H1 (cell line): ENCODE results near the gene ASF1A. TPM values are rescaled to one million over a fixed set of nuclear protein-coding genes. Genes with fewer than 3 reads are reported as not detected.

Experiments
- CTCF ChIA-PET: fragments of 300-600 bp; sonication (Branson Sonifier 250); formaldehyde crosslinking; loops from one replicate; lab custom pipeline; 2021; ENCODE audit not compliant: partially characterized antibody; lab: Charles Lee
- POLR2A ChIA-PET: fragments of 300-600 bp; sonication (Branson Sonifier 250); formaldehyde crosslinking; loops from one replicate; lab custom pipeline; 2021; ENCODE audit warnings: inconsistent platforms; ENCODE audit not compliant: partially characterized antibody; lab: Charles Lee
- DNase-seq, 2 experiments: peaks; one replicate each; pipeline versions ENCODE4 v3.0.0 to v3.0.0-alpha.2; 2010 to 2022; ENCODE audit warnings: low spot score in 2 of 2, low read depth in 1 of 2, mixed read lengths in 1 of 2
- FAIRE-seq: peaks from 2 replicates; lab custom pipeline; 2011; peaks lifted over from hg19 to GRCh38; lab: Jason Lieb, UNC
- H2AFZ ChIP-seq: 2 replicates; pipeline ENCODE4 v1.8.1; 2012; ENCODE audit warnings: low read length, inconsistent platforms
- H2AK5ac ChIP-seq: 2 replicates; pipeline ENCODE4 v1.6.1; 2013; ENCODE audit warnings: low read depth, low read length
- H2BK120ac ChIP-seq: replicated peaks from 2 replicates; pipeline ENCODE3; 2013; ENCODE audit warnings: low read depth, low read length, inconsistent platforms
- H2BK12ac ChIP-seq: 2 replicates; pipeline ENCODE4 v1.6.1; 2013; ENCODE audit warnings: low read depth, low read length
- H2BK15ac ChIP-seq: 2 replicates; pipeline ENCODE4 v1.6.1; 2013; ENCODE audit warnings: low read length
- H2BK20ac ChIP-seq: 2 replicates; pipeline ENCODE4 v1.6.1; 2013; ENCODE audit warnings: low read length
- H2BK5ac ChIP-seq: 2 replicates; pipeline ENCODE4 v1.6.1; 2013; ENCODE audit warnings: low read depth, low read length
- H3K14ac ChIP-seq: 2 replicates; pipeline ENCODE4 v1.6.1; 2013; ENCODE audit warnings: inconsistent platforms; ENCODE audit not compliant: insufficient read length
- H3K18ac ChIP-seq: 2 replicates; pipeline ENCODE4 v1.6.1; 2013; ENCODE audit warnings: low read length; ENCODE audit errors: extremely low read depth
- H3K23ac ChIP-seq: 2 replicates; pipeline ENCODE4 v1.6.1; 2013; ENCODE audit warnings: inconsistent platforms; ENCODE audit not compliant: insufficient read length
- H3K23me2 ChIP-seq: 2 replicates; pipeline ENCODE4 v1.6.1; 2013; ENCODE audit warnings: low read depth, low read length
- H3K27ac ChIP-seq: 2 replicates; pipeline ENCODE4 v1.6.1; 2011; ENCODE audit warnings: low read depth, low read length, inconsistent platforms
- H3K27me3 ChIP-seq, 4 experiments: replicated peaks in 1 of 4; 1 replicate in 1 of 4; 2 replicates in 3 of 4; pipeline versions ENCODE4 v1.6.1 to v1.8.1; 2011 to 2013; ENCODE audit warnings: low read length in 3 of 4, mild to moderate bottlenecking in 3 of 4, inconsistent platforms in 2 of 4, mixed read lengths in 2 of 4, moderate library complexity in 1 of 4; ENCODE audit not compliant: control insufficient read depth in 3 of 4, insufficient read depth in 3 of 4; ENCODE audit errors: extremely low read depth in 1 of 4
- H3K36me3 ChIP-seq, 4 experiments: 2 replicates each; pipeline versions ENCODE4 v1.6.1 to v1.8.1; 2011 to 2013; ENCODE audit warnings: mild to moderate bottlenecking in 4 of 4, low read length in 3 of 4, moderate library complexity in 2 of 4, control low read depth in 1 of 4, inconsistent platforms in 1 of 4; ENCODE audit not compliant: insufficient read depth in 4 of 4, control insufficient read depth in 2 of 4
- H3K4ac ChIP-seq: replicated peaks from 2 replicates; pipeline ENCODE3; 2013; ENCODE audit warnings: low read length, low read depth, mixed read lengths, inconsistent platforms; ENCODE audit not compliant: insufficient read length
- H3K4me1 ChIP-seq, 4 experiments: replicated peaks in 1 of 4; 1 replicate in 1 of 4; 2 replicates in 3 of 4; pipeline versions ENCODE4 v1.6.1 to v1.8.1; 2011 to 2013; ENCODE audit warnings: low read length in 3 of 4, inconsistent platforms in 2 of 4, mixed read lengths in 1 of 4; ENCODE audit not compliant: insufficient read depth in 4 of 4, control insufficient read depth in 3 of 4
- H3K4me2 ChIP-seq, 2 experiments: 2 replicates each; pipeline versions ENCODE4 v1.6.1 to v1.8.1; 2011 to 2013; ENCODE audit warnings: low read depth in 2 of 2, low read length in 2 of 2, control low read depth in 1 of 2, inconsistent platforms in 1 of 2, mild to moderate bottlenecking in 1 of 2; ENCODE audit not compliant: insufficient read depth in 1 of 2
- H3K4me3 ChIP-seq, 4 experiments: fragments of 200-600, 300-600 bp in 1 of 4; sonication (generic), shearing (Covaris generic), sonication (Bioruptor Twin) in 1 of 4; 2 replicates each; pipeline versions ENCODE4 v1.5.1 to v1.8.1; 2011 to 2016; ENCODE audit warnings: low read length in 4 of 4, low read depth in 3 of 4, control low read depth in 2 of 4, inconsistent platforms in 2 of 4, mild to moderate bottlenecking in 2 of 4, mixed read lengths in 1 of 4, moderate library complexity in 1 of 4; ENCODE audit not compliant: insufficient read depth in 2 of 4; ENCODE audit errors: extremely low read depth in 1 of 4
- H3K56ac ChIP-seq: replicated peaks from 2 replicates; pipeline ENCODE3; 2013; ENCODE audit warnings: low read depth, mild to moderate bottlenecking, mixed read lengths, low read length, inconsistent platforms; ENCODE audit not compliant: insufficient read length
- H3K79me1 ChIP-seq: 2 replicates; pipeline ENCODE4 v1.6.1; 2013; ENCODE audit warnings: low read depth, low read length, control low read depth
- H3K79me2 ChIP-seq, 2 experiments: 2 replicates each; pipeline versions ENCODE4 v1.6.1 to v1.8.1; 2012 to 2013; ENCODE audit warnings: low read length in 2 of 2, mild to moderate bottlenecking in 2 of 2, inconsistent platforms in 1 of 2; ENCODE audit not compliant: insufficient read depth in 2 of 2, control insufficient read depth in 1 of 2
- H3K9ac ChIP-seq, 4 experiments: replicated peaks in 1 of 4; 1 replicate in 1 of 4; 2 replicates in 3 of 4; pipeline versions ENCODE4 v1.6.1 to v1.8.1; 2011 to 2013; ENCODE audit warnings: low read depth in 3 of 4, low read length in 3 of 4, control low read depth in 2 of 4, mild to moderate bottlenecking in 2 of 4, moderate library complexity in 2 of 4, inconsistent platforms in 1 of 4; ENCODE audit errors: extremely low read depth in 1 of 4
- H3K9me3 ChIP-seq, 2 experiments: 2 replicates each; pipeline versions ENCODE4 v1.6.1 to v1.8.1; 2012 to 2013; ENCODE audit warnings: mild to moderate bottlenecking in 2 of 2, moderate library complexity in 2 of 2, control low read depth in 1 of 2, inconsistent platforms in 1 of 2, low read depth in 1 of 2, low read length in 1 of 2, mixed read lengths in 1 of 2; ENCODE audit not compliant: insufficient read depth in 2 of 2
- H4K20me1 ChIP-seq, 2 experiments: replicated peaks in 1 of 2; 2 replicates each; pipeline versions ENCODE3 to v1.8.1; 2011 to 2013; ENCODE audit warnings: inconsistent platforms in 2 of 2, low read length in 2 of 2, mild to moderate bottlenecking in 1 of 2; ENCODE audit not compliant: insufficient read depth in 2 of 2, control insufficient read depth in 1 of 2
- H4K5ac ChIP-seq: 2 replicates; pipeline ENCODE4 v1.6.1; 2013; ENCODE audit warnings: low read length, low read depth, mixed read lengths, inconsistent platforms; ENCODE audit not compliant: insufficient read length
- H4K8ac ChIP-seq: 2 replicates; pipeline ENCODE4 v1.8.0; 2013; ENCODE audit warnings: mild to moderate bottlenecking, moderate library complexity, low read length, inconsistent platforms; ENCODE audit not compliant: insufficient read depth; ENCODE audit errors: extremely low read depth
- H4K91ac ChIP-seq: replicated peaks from 2 replicates; pipeline ENCODE3; 2013; ENCODE audit warnings: low read length, mixed read lengths, inconsistent platforms; ENCODE audit not compliant: insufficient read length
- CBX5 ChIP-seq: fragments of 300-800, 300-1000 bp; sonication (generic); IDR thresholded peaks from 2 replicates; pipeline ENCODE4 v1.7.1; 2016; ENCODE audit warnings: antibody characterized with exemption, low read length, low read depth
- CHD1 ChIP-seq: IDR thresholded peaks from 2 replicates; pipeline ENCODE4 v1.6.1; 2012; ENCODE audit warnings: low read depth, low read length, improper control_type of control experiment
- HDAC2 ChIP-seq, 2 experiments: fragments of 300-600 bp in 1 of 2; sonication (generic) in 1 of 2; IDR thresholded peaks; 2 replicates each; pipeline ENCODE4 v1.6.1; 2011 to 2012; ENCODE audit warnings: low read depth in 2 of 2, low read length in 2 of 2, mild to moderate bottlenecking in 2 of 2, moderate library complexity in 2 of 2, borderline replicate concordance in 1 of 2, inconsistent platforms in 1 of 2
- JUND ChIP-seq: IDR thresholded peaks from 2 replicates; pipeline ENCODE4 v1.6.1; 2011; ENCODE audit warnings: mild to moderate bottlenecking, improper control_type of control experiment, low read length
- NANOG ChIP-seq: IDR thresholded peaks from 2 replicates; pipeline ENCODE4 v1.6.1; 2011; ENCODE audit warnings: low read length, low read depth, mild to moderate bottlenecking, inconsistent platforms; ENCODE audit not compliant: insufficient read depth, poor library complexity, severe bottlenecking
- RFX5 ChIP-seq: IDR thresholded peaks from 2 replicates; pipeline ENCODE4 v1.6.1; 2011; ENCODE audit warnings: low read depth, low read length, improper control_type of control experiment, borderline replicate concordance
- RNF2 ChIP-seq: fragments of 200-900, 300-1000 bp; sonication (generic); IDR thresholded peaks from 2 replicates; pipeline ENCODE4 v1.7.1; 2016; ENCODE audit warnings: borderline replicate concordance, low read depth, mild to moderate bottlenecking, antibody characterized with exemption, low read length; ENCODE audit not compliant: poor library complexity, severe bottlenecking; ENCODE audit errors: missing control alignments
- RXRA ChIP-seq: IDR thresholded peaks from 2 replicates; pipeline ENCODE4 v1.6.1; 2011; ENCODE audit warnings: low read depth, mild to moderate bottlenecking, low read length, moderate library complexity; ENCODE audit not compliant: insufficient read depth
- SAP30 ChIP-seq: fragments of 300-600 bp; sonication (generic); IDR thresholded peaks from 2 replicates; pipeline ENCODE4 v1.7.1; 2012; ENCODE audit warnings: low read length, moderate library complexity, mild to moderate bottlenecking, inconsistent platforms; ENCODE audit not compliant: insufficient read depth, insufficient replicate concordance
- SP1 ChIP-seq: IDR thresholded peaks from 2 replicates; pipeline ENCODE4 v1.6.1; 2011; ENCODE audit warnings: low read depth, low read length
- SUZ12 ChIP-seq: fragments of 200-600 bp; sonication (generic); IDR thresholded peaks from 2 replicates; pipeline ENCODE4 v1.6.1; 2012; ENCODE audit warnings: mild to moderate bottlenecking, inconsistent platforms, low read length, moderate library complexity, mixed read lengths
- WGBS, 2 experiments: shearing (Covaris generic) in 1 of 2; methylation state at CpG; one replicate each; pipeline versions ENCODE4 v1.1.6 to v1.1.7; 2013 to 2015; ENCODE audit warnings: low lambda C conversion rate in 2 of 2, mixed read lengths in 2 of 2, inconsistent platforms in 1 of 2, low coverage in 1 of 2, missing lambda C conversion rate in 1 of 2; ENCODE audit not compliant: insufficient replicate concordance in 2 of 2, insufficient coverage in 1 of 2, insufficient read length in 1 of 2; ENCODE audit errors: extremely low coverage in 1 of 2, missing lambda C conversion rate in 1 of 2; 5-methylcytosine and 5-hydroxymethylcytosine counted together
- polyA plus RNA-seq, 7 experiments: library from polyadenylated mRNA; depleted of rRNA in 3 of 7; stranded (reverse) in 5 of 7; unstranded in 2 of 7; fragments of >200 nt in 5 of 7; fragments of 200-250 nt in 2 of 7; gene quantifications; 1 replicate in 5 of 7; 2 replicates in 1 of 7; 4 replicates in 1 of 7; pipeline versions ENCODE4 v1.2.1 to v1.2.3, GENCODE V29; 2011 to 2013; ENCODE audit warnings: missing spikeins in 2 of 7, mixed read lengths in 2 of 7
- total RNA-seq: library from RNA; stranded (reverse); fragmentation: NEBNext Ultra II Directional; extraction: Animal tissue kit (Norgen Biotek cat#: 25700); gene quantifications from 2 replicates; pipeline ENCODE4 v1.2.1, GENCODE V29; 2021
- TF ChIP-seq, protein P1 (sequence below): IDR thresholded peaks from 2 replicates; pipeline ENCODE4 v1.6.1; 2012; ENCODE audit warnings: low read length, inconsistent platforms

ASF1A gene
- total and polyA plus RNA-seq, 2 of the 8 experiments (the other 6 are each of a cell fraction or from before 2014, with no cell fraction given) = 11.4 to 50.2 TPM

DNA sequence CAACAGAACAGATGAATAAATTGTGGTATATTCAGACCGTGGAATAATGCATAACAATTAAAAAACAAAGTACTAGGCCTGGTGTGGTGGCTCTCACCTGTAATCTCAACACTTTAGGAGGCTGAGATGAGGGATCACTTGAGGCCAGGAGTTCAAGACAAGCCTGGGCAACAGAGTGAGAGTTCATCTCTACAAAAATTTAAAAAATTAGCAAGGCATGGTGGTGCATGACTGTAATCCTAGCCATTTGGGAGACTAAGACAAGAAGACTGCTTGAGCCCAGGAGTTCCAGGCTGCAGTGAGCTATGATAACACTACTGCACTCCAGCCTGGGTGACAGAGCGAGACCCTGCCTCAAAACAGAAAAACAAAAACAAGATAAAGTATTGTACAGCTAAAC is 16.1 kb upstream of the ASF1A start:
- H3K4me3 ChIP-seq = no peak overlapping the region
- no peak overlapping the region for H2AFZ ChIP-seq
- H3K36me3 ChIP-seq = no peaks in the 10 kb centered on the region; a peak in 1 of 8 replicates
- H3K56ac ChIP-seq = no peak overlapping the region
- POLR2A ChIA-PET = no interaction called here
- H3K18ac ChIP-seq = no peak overlapping the region
- no peak overlapping the region for H2BK5ac ChIP-seq
- no peak overlapping the region for H3K4ac ChIP-seq
- H3K4me1 ChIP-seq = peaks cover 0 to 6% (median 3%) of the 10 kb centered on the region in 4 experiments; a peak in 4 of 7 replicates
- no peak overlapping the region for H4K5ac ChIP-seq
- H3K9ac ChIP-seq = no peak overlapping the region
- no peak overlapping the region for H2BK12ac ChIP-seq
- H4K91ac ChIP-seq = no peak overlapping the region
- H3K27ac ChIP-seq = no peak overlapping the region
- WGBS, 2 experiments = 84% methylated on average over 2 of the region's 2 CpGs; no CpG with 5 or more reads in 1 of the 2 experiments
- no peak overlapping the region for H2BK120ac ChIP-seq
- H4K8ac ChIP-seq = no peak overlapping the region
- H3K9me3 ChIP-seq = no peaks in the 10 kb centered on the region
- H4K20me1 ChIP-seq = no peaks in the 10 kb centered on the region
- H2AK5ac ChIP-seq = no peak overlapping the region
- H3K4me2 ChIP-seq = no peak overlapping the region
- FAIRE-seq (no peak), DNase-seq (no peak)
- H3K23me2 ChIP-seq = no peaks in the 10 kb centered on the region
- no peaks in the 10 kb centered on the region; the same call in 1 of the 2 replicates for H3K79me1 ChIP-seq
- CTCF ChIA-PET = no interaction called here
- H3K23ac ChIP-seq = no peak overlapping the region
- H3K27me3 ChIP-seq = no peaks in the 10 kb centered on the region
- no peaks in the 10 kb centered on the region; a peak in 1 of 4 replicates for H3K79me2 ChIP-seq
- H2BK20ac ChIP-seq = no peak overlapping the region
- H3K14ac ChIP-seq = no peak overlapping the region
- H2BK15ac ChIP-seq = no peak overlapping the region
- TF ChIP-seq RNF2 = no peak
- TF ChIP-seq CBX5 = no peak
- TF ChIP-seq SUZ12 = no peak
- TF ChIP-seq JUND = no peak
- no peak for TF ChIP-seq CHD1
- no peak for TF ChIP-seq SAP30
- TF ChIP-seq, protein P1, sequence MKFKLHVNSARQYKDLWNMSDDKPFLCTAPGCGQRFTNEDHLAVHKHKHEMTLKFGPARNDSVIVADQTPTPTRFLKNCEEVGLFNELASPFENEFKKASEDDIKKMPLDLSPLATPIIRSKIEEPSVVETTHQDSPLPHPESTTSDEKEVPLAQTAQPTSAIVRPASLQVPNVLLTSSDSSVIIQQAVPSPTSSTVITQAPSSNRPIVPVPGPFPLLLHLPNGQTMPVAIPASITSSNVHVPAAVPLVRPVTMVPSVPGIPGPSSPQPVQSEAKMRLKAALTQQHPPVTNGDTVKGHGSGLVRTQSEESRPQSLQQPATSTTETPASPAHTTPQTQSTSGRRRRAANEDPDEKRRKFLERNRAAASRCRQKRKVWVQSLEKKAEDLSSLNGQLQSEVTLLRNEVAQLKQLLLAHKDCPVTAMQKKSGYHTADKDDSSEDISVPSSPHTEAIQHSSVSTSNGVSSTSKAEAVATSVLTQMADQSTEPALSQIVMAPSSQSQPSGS = no peak
- no peak for TF ChIP-seq HDAC2 (IDR thresholded peaks at IDR 0.05; ENCODE audit: borderline replicate concordance in 1 of 2, low read depth in 2 of 2, low read length in 2 of 2)
- no peak for TF ChIP-seq NANOG
- no peak for TF ChIP-seq RXRA
- TF ChIP-seq SP1 = no peak
- TF ChIP-seq RFX5 = no peak
